ENCODE data around the gene CFAP100.

DNA sequence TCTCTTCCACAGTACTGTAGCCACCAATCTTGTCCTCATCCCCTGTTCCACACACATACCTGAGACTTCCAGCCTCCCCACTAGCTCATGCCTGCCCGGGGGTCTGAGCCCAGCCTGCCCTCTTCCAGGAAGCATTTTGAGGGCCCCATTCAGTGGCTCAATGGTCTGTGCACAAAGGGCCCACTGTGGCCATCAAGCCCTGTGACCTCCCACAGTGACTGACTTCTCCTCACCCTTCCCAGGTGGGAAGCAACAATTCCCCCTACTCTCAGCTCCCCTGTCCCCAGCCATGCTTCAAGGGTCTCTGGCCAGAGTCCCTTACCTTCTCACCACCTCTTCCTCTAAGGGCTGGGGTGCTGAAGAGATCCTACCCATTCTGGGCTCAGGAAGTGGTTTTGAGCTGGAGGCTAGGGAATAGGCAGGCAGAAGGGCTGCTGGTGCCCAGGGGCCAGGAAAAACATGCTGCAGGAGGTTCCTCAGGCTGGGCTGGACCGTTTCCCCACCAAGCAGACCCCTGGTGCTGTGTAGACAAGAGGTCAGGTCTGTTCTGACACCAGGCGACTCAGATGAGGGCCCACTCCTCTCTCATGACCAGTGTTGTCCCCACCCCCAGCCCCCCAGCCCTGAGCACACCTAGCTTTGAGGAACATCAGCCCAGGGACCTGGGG lies 34.5 kb upstream of the CFAP100 start:
- TF ChIP-seq, protein P1, sequence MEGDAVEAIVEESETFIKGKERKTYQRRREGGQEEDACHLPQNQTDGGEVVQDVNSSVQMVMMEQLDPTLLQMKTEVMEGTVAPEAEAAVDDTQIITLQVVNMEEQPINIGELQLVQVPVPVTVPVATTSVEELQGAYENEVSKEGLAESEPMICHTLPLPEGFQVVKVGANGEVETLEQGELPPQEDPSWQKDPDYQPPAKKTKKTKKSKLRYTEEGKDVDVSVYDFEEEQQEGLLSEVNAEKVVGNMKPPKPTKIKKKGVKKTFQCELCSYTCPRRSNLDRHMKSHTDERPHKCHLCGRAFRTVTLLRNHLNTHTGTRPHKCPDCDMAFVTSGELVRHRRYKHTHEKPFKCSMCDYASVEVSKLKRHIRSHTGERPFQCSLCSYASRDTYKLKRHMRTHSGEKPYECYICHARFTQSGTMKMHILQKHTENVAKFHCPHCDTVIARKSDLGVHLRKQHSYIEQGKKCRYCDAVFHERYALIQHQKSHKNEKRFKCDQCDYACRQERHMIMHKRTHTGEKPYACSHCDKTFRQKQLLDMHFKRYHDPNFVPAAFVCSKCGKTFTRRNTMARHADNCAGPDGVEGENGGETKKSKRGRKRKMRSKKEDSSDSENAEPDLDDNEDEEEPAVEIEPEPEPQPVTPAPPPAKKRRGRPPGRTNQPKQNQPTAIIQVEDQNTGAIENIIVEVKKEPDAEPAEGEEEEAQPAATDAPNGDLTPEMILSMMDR (conservative IDR thresholded peaks at IDR 0.05 in 1 of 2, IDR thresholded peaks at IDR 0.05 in 1 of 2; ENCODE audit: extremely low read depth in 1 of 2, insufficient read depth in 1 of 2, low read depth in 1 of 2, low read length in 2 of 2): no peak
- no peak for TF ChIP-seq EZH2 (IDR thresholded peaks at IDR 0.05; ENCODE audit: borderline replicate concordance, low read length)
